NB4 (cell line): Measurements from ENCODE around the gene ABHD12.

Experiments
- CTCF ChIP-seq: IDR thresholded peaks from one replicate; pipeline ENCODE4 v1.5.1; 2012; ENCODE audit warnings: low read depth, low read length
- POLR2A ChIP-seq: IDR thresholded peaks from 2 replicates; pipeline ENCODE4 v1.6.1; 2011; ENCODE audit warnings: mild to moderate bottlenecking; ENCODE audit not compliant: insufficient read length; ENCODE audit errors: extremely low read depth

- TF ChIP-seq CTCF (no peak), POLR2A (no peak)
Observed at GRCh38 chr20:25277941-25278521, 112.6 kb downstream of the ABHD12 start.
